Cardiac fibroblast (primary cell): Measurements from ENCODE around the gene SGMS2.
A peak's percentile ranks its signal among the peaks of the same experiment; 100 is the strongest.

Source experiments
- DNase-seq, 2 donors: peaks; one replicate each; pipeline versions ENCODE4 v3.0.0 to v3.0.0-alpha.2; 2010; ENCODE audit warnings: low read depth in 2 of 2
- H3K4me3 ChIP-seq, 2 donors: replicated peaks in 1 of 2; 1 replicate in 1 of 2; 2 replicates in 1 of 2; pipeline ENCODE4 v1.5.1; 2011; ENCODE audit warnings: low read depth in 2 of 2, low read length in 2 of 2, mild to moderate bottlenecking in 2 of 2, moderate library complexity in 1 of 2
- TF ChIP-seq, protein P1 (sequence below): IDR thresholded peaks from one replicate; pipeline ENCODE4 v1.5.1; 2011; ENCODE audit warnings: low read depth, mild to moderate bottlenecking, low read length, inconsistent platforms

The SGMS2 gene

DNA sequence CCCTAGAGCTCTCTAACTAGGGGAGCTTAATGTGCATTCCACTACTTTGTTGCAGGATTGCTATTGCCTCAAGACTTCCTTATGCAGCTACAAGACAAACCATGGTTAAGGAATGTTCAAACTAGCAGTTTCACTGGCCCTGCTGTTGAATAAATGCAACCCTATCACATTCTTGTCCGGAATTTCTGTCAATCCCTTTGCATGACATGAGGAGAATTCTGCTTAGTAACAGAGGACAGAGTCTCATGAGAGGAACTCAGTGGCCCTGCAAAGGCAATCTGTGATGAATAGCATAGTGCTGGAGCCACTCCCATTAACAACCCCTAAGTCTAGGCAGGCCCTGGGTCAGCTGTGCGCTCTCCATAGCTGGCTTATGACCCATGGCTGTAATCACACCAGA lies 30.7 kb upstream of the SGMS2 start:
- H3K4me3 ChIP-seq = no peak overlapping the region
- DNase-seq = no peak
- TF ChIP-seq, protein P1, sequence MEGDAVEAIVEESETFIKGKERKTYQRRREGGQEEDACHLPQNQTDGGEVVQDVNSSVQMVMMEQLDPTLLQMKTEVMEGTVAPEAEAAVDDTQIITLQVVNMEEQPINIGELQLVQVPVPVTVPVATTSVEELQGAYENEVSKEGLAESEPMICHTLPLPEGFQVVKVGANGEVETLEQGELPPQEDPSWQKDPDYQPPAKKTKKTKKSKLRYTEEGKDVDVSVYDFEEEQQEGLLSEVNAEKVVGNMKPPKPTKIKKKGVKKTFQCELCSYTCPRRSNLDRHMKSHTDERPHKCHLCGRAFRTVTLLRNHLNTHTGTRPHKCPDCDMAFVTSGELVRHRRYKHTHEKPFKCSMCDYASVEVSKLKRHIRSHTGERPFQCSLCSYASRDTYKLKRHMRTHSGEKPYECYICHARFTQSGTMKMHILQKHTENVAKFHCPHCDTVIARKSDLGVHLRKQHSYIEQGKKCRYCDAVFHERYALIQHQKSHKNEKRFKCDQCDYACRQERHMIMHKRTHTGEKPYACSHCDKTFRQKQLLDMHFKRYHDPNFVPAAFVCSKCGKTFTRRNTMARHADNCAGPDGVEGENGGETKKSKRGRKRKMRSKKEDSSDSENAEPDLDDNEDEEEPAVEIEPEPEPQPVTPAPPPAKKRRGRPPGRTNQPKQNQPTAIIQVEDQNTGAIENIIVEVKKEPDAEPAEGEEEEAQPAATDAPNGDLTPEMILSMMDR = no peak

DNA sequence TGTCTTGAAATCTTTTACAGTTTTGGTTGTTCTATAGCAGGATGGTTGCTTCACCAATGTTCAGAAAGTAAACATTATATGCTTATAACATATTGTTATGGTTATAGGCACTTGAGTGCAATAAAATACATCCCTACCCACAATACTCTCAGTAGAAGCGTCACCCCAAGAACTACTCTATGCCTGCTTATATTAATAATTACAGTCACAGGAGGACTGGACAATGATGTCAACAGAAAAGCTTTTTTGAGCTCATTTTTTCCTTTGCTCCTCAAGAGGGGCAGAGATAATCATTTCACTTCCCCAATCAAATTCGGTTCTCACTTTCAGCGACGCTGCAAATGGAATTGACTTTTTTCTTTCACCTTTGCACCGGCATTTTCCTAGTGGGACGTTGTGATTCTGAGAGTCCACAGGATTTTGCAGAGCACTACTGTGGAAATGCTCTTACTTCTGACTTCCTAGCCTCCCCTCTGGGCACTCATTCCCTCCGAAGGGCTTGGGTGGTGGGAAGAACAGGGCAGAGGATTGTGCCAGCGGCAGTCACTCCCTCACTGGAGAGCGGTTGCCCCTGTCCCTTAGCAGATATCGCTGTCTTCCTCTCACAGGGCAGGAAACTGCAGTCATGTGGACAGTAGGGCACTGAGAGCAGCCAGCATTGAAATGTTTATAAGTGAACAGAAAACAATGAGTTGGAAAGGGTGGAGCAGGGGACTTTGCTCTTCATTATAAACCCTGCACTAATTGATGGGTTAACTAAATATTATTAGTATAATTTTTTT lies 24.9 kb upstream of the SGMS2 start:
- H3K4me3 ChIP-seq = no peak overlapping the region
- DNase-seq = no peak

DNA sequence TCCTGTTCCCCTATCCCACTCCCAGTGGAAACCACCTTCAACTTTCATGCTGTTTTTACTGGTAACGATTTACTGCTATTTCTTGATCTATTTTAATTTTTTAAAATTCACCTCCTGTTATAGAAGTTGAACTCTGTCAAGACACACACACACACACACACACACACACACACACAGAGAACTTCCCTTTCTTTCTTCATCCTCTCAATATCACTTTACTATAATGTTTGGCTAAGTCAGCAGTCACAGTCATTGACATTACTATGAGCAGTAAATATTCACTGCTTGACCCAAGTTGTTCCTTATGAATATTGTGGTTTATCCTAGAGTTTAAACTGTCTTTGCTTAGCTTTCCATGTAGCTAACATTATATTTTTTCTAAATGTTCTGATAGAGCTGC lies 24.0 kb upstream of the SGMS2 start:
- no peak overlapping the region for H3K4me3 ChIP-seq
- TF ChIP-seq, protein P1 = no peak
- no peak for DNase-seq

More for the DNA sequence above, 24.9 kb upstream of the SGMS2 start:
- TF ChIP-seq, protein P1 = no peak

DNA sequence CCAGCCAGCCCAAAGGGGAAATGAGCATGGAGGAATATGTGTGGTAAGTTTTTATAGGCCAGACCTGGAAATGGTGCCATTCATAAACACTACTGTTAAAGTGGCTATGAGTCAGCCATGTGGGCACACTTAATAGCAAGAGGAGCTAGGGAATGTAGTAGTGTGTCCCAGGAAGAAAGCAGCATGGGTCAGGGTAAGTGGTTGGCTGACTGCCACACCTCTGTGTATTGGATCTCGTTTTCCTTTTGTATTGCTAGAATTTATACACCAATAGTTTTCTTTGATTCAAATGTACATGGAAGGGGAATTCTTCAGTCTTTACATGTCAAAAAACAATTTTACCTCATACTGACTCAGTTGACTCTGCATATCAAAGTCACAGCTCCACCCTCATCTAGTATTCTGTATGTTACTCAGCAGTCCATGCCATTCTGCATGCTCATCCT lies 22.9 kb upstream of the SGMS2 start:
- H3K4me3 ChIP-seq = no peak overlapping the region
- peak in 1 of 2 donors; percentile 44 for DNase-seq
- TF ChIP-seq, protein P1 = no peak

DNA sequence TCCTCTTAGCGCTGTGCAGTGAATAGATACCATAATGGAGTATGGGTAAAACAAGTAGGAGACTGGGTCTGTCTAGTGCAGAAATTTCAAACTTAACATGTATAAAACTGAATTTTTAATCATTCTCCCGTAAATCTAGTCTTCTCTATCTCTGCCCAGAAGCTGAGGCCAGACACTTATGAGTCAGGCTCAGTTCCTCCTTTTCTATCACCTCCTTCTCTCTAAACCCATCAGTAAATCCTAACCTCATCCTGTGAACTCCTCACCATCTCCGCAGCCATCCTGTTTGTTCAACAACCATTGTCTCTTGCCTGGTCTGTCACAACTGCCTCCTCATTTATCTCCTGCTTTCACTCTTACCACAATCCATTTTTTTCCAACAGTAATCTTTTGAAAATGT lies 19.8 kb upstream of the SGMS2 start:
- no peak for DNase-seq
- no peak overlapping the region for H3K4me3 ChIP-seq
- TF ChIP-seq, protein P1 = no peak

DNA sequence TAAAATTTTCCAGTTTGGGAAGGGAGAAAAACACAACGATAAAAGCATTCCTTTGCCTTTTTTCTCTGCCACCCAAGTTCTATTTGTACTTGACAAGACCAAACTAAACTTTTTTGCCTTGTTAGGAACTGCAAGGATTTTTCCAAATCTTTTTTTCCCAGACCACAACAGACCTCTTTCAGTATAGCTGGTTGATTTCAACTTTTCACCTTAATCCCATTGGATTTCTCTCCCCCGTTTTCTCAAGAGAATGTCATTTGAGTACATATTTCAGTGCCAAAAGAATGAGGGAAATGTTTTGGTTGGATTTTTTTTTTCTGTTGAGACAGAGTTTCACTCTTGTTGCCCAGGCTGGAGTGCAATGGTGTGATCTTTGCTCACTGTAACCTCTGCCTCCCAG lies 18.5 kb upstream of the SGMS2 start:
- TF ChIP-seq, protein P1 = no peak
- H3K4me3 ChIP-seq = no peak overlapping the region
- peak in 1 of 2 donors; percentile 32 for DNase-seq
